GM19372 (cell line): Measurements from ENCODE around the gene EFCAB6.

Experiments used
- ATAC-seq: cut with Tn5 transposase; IDR thresholded peaks from one replicate; pipeline ENCODE4 v1.9.1; 2021; ENCODE audit warnings: mild to moderate bottlenecking, low read depth, moderate library complexity; ENCODE audit not compliant: unreplicated experiment

The EFCAB6 gene

DNA sequence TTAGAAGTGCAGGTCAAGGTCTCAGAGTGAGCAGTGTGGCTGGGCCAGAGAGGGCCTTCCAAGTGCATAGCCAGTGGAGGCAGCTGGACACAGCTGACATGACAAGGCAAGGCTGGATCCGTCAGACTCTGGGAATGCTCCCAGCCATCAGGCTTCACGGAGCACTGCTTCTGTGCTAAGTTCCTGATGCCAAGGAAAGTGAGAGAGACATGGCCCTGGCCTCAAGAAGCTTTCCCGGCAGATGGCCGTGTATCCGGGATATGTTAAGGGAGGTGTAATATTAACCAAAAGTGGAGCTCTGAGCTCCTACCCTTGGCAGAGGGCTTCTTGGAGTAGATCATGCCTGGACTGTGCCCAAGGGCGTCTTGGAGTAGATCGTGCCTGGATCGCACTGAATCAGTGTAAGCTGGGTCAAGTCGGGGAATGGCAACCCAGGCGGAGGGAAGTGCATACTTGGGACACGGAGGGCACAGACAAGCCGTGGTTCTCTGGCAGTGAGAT lies 7.4 kb upstream of the EFCAB6 start:
- no peak for ATAC-seq

DNA sequence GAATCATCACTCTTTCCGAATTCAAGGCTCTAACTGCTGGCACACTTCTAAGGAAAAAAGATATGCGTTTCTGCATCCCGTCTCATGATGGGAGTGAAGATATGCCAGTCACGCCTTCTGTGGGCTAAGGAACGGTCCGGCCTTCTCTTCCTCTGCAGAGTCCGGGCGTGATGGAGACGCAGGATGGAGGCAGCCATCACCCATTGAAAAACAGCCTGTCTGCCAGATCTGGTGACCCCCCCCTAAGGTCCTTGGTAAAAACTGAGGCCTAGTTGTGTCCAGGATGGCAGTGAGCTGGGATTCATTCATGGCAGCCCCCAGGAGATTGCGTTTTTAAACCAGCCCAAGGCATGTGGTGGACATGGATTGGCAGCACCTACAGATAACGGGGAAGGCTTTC lies 6.9 kb upstream of the EFCAB6 start:
- ATAC-seq = no peak

GRCh38 chr22:43817402-43817801 lies 5.3 kb upstream of the EFCAB6 start:
- ATAC-seq = no peak

DNA sequence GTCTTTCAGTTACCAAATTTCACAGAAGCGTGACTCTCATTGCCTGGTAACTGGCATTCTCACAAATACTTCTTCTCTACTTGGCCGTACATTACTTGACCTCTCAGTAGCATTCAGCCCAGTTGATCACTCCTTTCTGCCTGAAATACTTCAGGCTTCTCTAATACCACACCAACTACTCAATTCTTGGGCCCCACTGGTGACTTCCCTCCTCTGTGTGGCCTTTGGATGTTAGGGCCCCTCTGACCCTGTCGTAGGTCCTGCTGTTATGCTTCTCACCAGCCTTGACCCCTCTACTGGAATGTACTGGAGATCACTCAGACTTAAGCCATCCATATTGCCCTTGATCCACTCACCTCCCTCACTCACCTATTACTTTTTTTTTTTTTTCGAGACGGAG lies 2.2 kb upstream of the EFCAB6 start:
- no peak for ATAC-seq

- no peak for ATAC-seq
Observed at GRCh38 chr22:43812890-43813289, 785 bp upstream of the EFCAB6 start.

DNA sequence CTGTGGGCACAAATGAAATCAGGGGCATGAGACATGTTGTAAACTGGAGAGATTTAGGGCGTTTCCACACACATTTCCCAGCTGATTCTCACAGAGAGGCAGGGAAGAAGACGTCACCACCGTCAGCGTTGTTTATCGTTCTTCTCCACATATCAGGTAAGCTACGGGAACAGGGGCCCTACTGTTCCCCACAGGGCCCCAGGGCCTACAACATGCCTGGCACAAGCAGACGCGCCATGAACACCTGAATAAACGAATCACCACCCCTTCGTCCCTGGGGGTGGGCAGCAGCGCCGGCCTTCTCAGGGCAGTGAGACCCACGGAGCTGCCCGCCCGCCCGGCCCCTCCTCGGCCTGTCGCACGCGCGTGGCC lies 342 bp downstream of the EFCAB6 start:
- no peak for ATAC-seq

DNA sequence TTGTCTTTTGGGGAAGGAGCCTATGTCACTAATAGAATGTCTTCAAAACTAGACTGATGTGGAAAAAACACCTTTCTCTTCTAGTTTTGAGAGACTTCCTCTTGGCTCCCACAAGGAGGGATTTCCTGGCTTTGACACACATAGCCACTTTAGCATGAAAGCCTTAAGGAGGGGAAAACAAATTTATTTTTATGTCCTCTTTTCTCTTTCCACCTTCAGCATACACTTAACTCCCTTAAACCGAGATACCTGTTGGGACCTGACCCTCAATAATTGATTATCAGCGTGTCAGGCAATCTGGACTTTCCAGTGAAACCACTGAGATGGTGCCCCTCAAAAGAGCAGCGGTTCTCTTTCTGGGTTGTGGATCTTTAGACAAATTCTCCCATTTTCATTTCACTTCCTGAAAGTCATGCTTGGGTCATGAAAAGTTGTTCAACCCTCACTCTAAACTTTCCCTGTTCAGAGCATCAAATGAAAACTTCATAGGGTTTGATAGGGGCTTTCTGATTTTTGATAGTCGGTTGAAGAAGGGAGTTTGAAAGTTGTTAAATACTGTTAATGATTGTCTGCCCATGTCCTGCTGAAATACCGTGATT lies 9.1 kb downstream of the EFCAB6 start:
- no peak for ATAC-seq

DNA sequence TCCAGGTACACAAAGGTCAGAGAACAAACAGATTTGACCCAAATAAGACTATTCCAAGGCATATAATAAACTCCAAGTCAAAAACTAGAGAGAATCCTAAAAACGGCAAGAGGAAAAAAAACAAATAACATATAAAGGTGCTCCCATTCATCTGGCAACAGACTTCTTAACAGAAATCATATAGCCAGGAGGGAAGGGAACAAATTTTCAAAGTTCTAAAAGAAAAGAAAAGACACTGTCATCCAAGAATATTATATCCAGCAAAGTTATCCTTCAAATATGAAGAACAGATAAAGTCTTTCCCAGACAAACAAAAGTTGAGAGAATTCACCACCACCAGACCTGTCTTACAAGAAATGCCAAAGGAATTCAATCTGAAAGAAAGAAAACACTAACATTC lies 11.1 kb downstream of the EFCAB6 start:
- no peak for ATAC-seq

DNA sequence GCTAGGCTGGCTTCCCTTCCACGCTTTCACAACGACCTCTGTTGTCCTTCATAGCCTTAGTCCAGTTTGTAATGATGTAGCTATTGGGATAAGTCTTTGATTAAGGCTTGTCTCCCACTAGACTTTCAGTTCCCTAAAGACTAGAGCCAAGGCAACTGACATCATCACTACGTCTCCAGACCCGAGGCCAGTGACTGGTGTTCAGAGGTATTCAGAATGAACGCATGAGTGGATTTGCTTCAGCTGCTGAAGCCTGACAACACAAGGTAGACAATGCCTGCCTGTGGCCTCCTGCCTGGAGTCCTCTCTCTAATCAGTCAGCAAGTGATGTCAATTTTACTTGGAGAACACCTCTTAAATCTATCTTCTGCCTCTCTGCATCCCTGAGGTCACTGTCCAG lies 13.6 kb downstream of the EFCAB6 start:
- ATAC-seq = no peak

- no peak for ATAC-seq
Observed at GRCh38 chr22:43796567-43796966, 15.5 kb downstream of the EFCAB6 start.

DNA sequence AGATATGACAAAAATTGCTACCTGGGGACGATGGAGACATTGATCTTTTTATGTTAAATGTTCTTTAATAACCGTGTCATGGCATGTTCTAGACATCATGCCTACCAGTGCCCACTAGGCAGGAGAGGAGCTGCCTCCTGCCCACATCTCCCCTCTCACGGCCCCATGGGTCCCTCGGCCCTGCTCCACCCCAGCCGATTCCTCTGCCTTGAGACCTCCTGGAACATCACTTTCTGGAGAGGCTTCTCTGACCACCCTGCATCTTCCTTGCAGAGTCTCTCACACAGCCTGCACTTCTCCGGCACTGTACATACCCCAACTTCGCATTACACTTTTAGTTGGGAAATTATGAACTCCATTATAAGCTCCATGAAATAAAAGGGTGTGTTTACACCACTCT lies 16.8 kb downstream of the EFCAB6 start:
- no peak for ATAC-seq

DNA sequence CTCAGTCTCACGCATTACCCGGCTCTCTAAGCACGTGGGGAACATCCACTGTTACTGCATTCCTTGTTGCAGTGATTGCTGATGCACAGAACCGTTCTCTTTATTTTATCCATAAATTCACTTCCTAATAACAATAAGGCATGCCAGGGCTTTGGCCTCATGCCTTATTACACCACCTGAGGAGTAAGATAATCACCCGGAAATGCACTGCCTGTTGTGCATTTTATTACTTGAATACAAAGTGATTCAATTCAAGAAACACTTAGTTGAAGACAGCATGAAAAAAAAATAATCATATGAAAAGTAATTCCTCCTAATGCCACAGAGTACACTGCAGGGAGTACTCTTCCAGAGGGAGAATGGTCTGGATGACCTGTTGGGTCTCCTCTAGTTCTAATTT lies 19.2 kb downstream of the EFCAB6 start:
- no peak for ATAC-seq

GRCh38 chr22:43789452-43789851 lies 22.7 kb downstream of the EFCAB6 start:
- ATAC-seq = no peak

DNA sequence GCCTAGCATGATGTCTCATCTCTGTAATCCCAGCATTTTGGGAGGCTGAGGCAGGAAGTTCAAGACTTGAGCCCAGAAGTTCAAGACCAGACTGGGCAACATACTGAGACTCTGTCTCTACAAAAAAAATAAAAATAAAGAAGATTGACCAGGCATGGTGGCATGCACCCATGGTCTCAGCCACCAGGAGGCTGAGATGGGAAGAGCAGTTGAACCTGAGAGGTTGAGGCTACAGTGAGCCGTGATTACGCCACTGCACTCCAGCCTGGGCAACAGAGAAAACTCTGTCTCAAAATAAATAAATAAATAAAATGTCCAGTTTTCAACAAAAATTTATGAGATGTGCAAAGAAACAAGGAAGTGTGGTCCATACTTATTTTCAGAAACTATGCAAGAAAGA lies 28.3 kb downstream of the EFCAB6 start:
- ATAC-seq = no peak

DNA sequence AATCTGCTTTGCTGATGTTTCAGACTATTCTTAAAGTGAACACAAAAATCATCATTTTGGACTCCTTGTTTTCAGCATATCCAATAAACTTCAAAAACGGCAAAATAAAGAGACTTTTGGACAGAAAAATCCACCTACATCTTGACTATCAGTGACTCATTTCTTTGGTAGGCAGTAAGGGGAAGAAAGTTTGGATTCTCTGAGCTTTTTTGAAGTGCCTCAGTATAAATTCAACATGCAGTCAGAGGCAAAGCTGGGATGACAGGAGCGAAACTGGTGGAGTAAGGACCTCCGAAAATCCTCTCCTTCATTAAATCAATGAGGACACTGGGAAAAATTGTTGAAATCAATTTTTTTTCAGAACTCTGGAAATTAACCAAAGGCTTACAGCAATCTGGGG lies 29.7 kb downstream of the EFCAB6 start:
- ATAC-seq = no peak

GRCh38 chr22:43777286-43777685 lies 34.8 kb downstream of the EFCAB6 start:
- no peak for ATAC-seq

- ATAC-seq = no peak
Observed at GRCh38 chr22:43776081-43776670, 35.9 kb downstream of the EFCAB6 start.

DNA sequence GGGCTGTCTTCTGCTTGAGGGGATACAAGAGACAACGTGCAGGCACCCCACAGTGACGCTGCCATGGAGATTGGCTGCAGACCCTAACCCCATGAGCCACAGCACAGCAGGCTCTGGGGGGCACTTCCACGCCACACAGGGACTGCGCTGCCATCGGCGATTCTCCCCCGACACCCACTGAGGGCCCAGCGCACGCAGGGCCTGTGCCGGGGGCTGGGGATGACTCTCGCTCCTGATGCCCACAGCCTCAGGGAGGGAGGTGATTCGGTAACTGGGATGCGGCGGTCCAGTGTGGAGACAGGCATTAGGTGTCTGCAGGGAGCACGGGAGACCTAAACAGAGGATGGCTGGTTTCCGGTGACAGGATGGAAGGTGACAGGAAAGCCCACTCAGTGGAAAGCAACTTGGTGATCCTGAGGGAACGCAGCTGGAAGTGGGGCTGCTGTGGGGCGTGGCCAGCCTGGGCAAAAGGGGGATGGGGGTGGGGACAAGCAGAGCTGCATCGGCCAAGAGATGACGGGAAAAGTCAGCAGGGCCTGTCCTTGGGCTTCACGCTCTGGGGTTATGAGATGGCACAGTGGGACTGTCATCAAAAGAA lies 37.7 kb downstream of the EFCAB6 start:
- ATAC-seq = no peak

GRCh38 chr22:43772831-43773230 lies 39.3 kb downstream of the EFCAB6 start:
- ATAC-seq = no peak

- no peak for ATAC-seq
Observed at GRCh38 chr22:43755452-43755851, 56.7 kb downstream of the EFCAB6 start.

DNA sequence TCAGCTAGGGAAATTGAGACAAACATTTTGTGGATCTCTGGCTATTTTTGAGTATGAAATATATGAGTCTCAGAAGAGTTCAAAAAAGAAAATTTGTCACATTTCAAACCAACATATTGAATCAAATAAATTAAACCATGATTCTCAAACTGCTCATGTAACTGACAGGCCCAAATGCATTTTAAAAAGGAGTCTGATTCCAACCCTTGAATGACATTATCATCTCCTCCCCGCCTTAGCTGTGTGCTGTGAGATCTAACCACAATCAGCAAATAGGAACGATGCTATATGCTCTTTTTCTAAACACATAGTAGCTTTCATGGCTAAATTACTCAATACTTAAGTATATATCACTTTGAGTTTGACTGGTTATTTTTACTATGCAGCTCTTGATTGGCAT lies 57.1 kb downstream of the EFCAB6 start:
- ATAC-seq = no peak

DNA sequence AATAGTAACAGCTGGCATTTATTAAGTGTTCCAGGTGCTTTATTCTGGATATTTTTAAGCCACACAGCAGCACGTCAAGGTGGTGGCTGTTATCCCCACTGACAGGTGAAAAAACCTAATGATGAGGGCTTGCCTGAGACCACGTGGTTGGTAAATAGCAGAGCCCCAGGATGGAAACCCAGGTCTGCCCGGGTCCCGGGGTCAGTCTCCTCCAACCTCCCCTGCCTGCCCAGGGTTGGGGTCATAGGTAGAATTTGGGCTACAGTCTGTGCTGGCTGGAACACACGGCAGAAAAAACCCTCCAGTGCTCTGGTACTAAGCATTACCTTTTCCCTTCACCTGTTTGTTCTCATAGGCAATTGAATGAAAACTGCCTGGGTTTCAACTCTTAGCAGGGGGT lies 57.9 kb downstream of the EFCAB6 start:
- ATAC-seq = no peak
